ENCODE data around the gene NF2.

The NF2 gene

GRCh38 chr22:29740216-29740615, 136.8 kb downstream of the NF2 start:
- FAIRE-seq (no peak), DNase-seq (ENCODE audit: low spot score) (no peak)

GRCh38 chr22:29741926-29742325, 138.5 kb downstream of the NF2 start:
- FAIRE-seq (no peak), DNase-seq (ENCODE audit: low spot score) (no peak)

- DNase-seq (ENCODE audit: low spot score) (no peak), FAIRE-seq (no peak)
These were observed 138.9 kb downstream of the NF2 start for GRCh38 chr22:29742326-29742725.

- FAIRE-seq = no peak
- DNase-seq (ENCODE audit: low spot score) = no peak
These were observed 141.5 kb downstream of the NF2 start for GRCh38 chr22:29744902-29745301.

- FAIRE-seq (no peak), DNase-seq (ENCODE audit: low spot score) (no peak)
These were observed 144.4 kb downstream of the NF2 start for GRCh38 chr22:29747832-29748231.
